NB4 (cell line): ENCODE measurements around the gene LINGO1.

Experiments used
- CTCF ChIP-seq: IDR thresholded peaks from one replicate; pipeline ENCODE4 v1.5.1; 2012; ENCODE audit warnings: low read depth, low read length
- MAX ChIP-seq: IDR thresholded peaks from 2 replicates; pipeline ENCODE4 v1.6.1; 2011; ENCODE audit warnings: low read depth, low read length
- POLR2A ChIP-seq: IDR thresholded peaks from 2 replicates; pipeline ENCODE4 v1.6.1; 2011; ENCODE audit warnings: mild to moderate bottlenecking; ENCODE audit not compliant: insufficient read length; ENCODE audit errors: extremely low read depth

GRCh38 chr15:77676569-77677375, 44.1 kb upstream of the LINGO1 start:
- no peak for TF ChIP-seq CTCF
- TF ChIP-seq POLR2A: no peak
- TF ChIP-seq MAX: no peak
